WTC11 (cell line): ENCODE results near the gene SCYGR5.

Source experiments
- ZNF232 ChIP-seq: sonication (generic); formaldehyde crosslinking; IDR thresholded peaks from 2 replicates; pipeline ENCODE4 v1.8.0; 2022; ENCODE audit warnings: mild to moderate bottlenecking, missing genetic modification reagents
- TF ChIP-seq, protein P1 (sequence below): sonication (generic); formaldehyde crosslinking; IDR thresholded peaks from 2 replicates; pipeline ENCODE4 v1.8.0; 2022; ENCODE audit warnings: missing genetic modification reagents
- TF ChIP-seq, protein P2 (sequence below): fragments of 200-600 bp; IDR thresholded peaks from 2 replicates; pipeline ENCODE4 v1.8.0; 2022; ENCODE audit warnings: antibody characterized with exemption
- TF ChIP-seq, protein P3 (sequence below): sonication (generic); formaldehyde crosslinking; IDR thresholded peaks from 2 replicates; pipeline ENCODE4 v1.8.1; 2023; ENCODE audit warnings: mild to moderate bottlenecking, missing genetic modification reagents, moderate library complexity

DNA sequence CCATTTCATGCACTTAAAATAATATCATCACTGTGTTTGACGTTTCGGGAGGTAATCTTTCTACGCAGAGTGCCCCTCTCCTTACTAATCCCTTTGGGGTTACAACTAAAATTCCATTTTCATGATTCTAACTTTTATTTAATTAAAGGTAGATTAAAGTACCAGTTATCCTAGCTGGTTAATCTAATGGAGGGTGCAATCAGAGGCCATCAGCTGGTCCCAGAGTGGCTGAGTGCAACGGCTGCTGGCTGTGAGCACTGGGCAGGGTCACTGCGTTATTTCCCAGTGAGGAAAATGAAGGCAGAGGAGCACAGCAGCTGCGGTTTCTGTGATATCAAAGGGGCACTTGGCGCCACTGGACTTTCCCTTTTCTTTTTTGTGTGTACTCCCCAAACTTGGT, 37.2 kb upstream of the SCYGR5 start:
- TF ChIP-seq, protein P1, sequence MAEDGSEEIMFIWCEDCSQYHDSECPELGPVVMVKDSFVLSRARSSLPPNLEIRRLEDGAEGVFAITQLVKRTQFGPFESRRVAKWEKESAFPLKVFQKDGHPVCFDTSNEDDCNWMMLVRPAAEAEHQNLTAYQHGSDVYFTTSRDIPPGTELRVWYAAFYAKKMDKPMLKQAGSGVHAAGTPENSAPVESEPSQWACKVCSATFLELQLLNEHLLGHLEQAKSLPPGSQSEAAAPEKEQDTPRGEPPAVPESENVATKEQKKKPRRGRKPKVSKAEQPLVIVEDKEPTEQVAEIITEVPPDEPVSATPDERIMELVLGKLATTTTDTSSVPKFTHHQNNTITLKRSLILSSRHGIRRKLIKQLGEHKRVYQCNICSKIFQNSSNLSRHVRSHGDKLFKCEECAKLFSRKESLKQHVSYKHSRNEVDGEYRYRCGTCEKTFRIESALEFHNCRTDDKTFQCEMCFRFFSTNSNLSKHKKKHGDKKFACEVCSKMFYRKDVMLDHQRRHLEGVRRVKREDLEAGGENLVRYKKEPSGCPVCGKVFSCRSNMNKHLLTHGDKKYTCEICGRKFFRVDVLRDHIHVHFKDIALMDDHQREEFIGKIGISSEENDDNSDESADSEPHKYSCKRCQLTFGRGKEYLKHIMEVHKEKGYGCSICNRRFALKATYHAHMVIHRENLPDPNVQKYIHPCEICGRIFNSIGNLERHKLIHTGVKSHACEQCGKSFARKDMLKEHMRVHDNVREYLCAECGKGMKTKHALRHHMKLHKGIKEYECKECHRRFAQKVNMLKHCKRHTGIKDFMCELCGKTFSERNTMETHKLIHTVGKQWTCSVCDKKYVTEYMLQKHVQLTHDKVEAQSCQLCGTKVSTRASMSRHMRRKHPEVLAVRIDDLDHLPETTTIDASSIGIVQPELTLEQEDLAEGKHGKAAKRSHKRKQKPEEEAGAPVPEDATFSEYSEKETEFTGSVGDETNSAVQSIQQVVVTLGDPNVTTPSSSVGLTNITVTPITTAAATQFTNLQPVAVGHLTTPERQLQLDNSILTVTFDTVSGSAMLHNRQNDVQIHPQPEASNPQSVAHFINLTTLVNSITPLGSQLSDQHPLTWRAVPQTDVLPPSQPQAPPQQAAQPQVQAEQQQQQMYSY (CRISPR knock-in tag): no peak
- TF ChIP-seq, protein P2, sequence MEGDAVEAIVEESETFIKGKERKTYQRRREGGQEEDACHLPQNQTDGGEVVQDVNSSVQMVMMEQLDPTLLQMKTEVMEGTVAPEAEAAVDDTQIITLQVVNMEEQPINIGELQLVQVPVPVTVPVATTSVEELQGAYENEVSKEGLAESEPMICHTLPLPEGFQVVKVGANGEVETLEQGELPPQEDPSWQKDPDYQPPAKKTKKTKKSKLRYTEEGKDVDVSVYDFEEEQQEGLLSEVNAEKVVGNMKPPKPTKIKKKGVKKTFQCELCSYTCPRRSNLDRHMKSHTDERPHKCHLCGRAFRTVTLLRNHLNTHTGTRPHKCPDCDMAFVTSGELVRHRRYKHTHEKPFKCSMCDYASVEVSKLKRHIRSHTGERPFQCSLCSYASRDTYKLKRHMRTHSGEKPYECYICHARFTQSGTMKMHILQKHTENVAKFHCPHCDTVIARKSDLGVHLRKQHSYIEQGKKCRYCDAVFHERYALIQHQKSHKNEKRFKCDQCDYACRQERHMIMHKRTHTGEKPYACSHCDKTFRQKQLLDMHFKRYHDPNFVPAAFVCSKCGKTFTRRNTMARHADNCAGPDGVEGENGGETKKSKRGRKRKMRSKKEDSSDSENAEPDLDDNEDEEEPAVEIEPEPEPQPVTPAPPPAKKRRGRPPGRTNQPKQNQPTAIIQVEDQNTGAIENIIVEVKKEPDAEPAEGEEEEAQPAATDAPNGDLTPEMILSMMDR: no peak
- no peak for TF ChIP-seq ZNF232 (CRISPR knock-in tag)
- TF ChIP-seq, protein P3, sequence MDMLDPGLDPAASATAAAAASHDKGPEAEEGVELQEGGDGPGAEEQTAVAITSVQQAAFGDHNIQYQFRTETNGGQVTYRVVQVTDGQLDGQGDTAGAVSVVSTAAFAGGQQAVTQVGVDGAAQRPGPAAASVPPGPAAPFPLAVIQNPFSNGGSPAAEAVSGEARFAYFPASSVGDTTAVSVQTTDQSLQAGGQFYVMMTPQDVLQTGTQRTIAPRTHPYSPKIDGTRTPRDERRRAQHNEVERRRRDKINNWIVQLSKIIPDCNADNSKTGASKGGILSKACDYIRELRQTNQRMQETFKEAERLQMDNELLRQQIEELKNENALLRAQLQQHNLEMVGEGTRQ (CRISPR knock-in tag): no peak
